Activated effector memory CD4-positive, alpha-beta T cell treated with Interleukin-2 at 50 U/mL for 16 hours (primary cell): ENCODE data around the gene PLD6.
"Not testable (repeated sequence)": the region's sequence is repeated elsewhere in the genome, so short reads cannot be mapped to it uniquely, and the experiment has no call there.

ENCODE experiments used
- DNase-seq: peaks from one replicate; pipeline ENCODE4 v3.0.0-alpha.2; 2020

The PLD6 gene

GRCh38 chr17:17196776-17197175 lies 9.4 kb downstream of the PLD6 start:
- DNase-seq = no peak

- DNase-seq = not testable (repeated sequence)
Observed at GRCh38 chr17:17195466-17195865, 10.7 kb downstream of the PLD6 start.

- no peak for DNase-seq
Observed at GRCh38 chr17:17191961-17192381, 14.2 kb downstream of the PLD6 start.

- no peak for DNase-seq
Observed at GRCh38 chr17:17191346-17191792, 14.8 kb downstream of the PLD6 start.

GRCh38 chr17:17190188-17190587 lies 15.9 kb downstream of the PLD6 start:
- DNase-seq = no peak

GRCh38 chr17:17189559-17189958 lies 16.6 kb downstream of the PLD6 start:
- no peak for DNase-seq

- no peak for DNase-seq
Observed at GRCh38 chr17:17188586-17188985, 17.5 kb downstream of the PLD6 start.

- DNase-seq = no peak
Observed at GRCh38 chr17:17186551-17187505, 19.3 kb downstream of the PLD6 start.

GRCh38 chr17:17186051-17186450 lies 20.1 kb downstream of the PLD6 start:
- no peak for DNase-seq

- DNase-seq = peak; percentile 38
Observed at GRCh38 chr17:17184985-17185757, 21.0 kb downstream of the PLD6 start.

- DNase-seq = no peak
Observed at GRCh38 chr17:17183744-17184143, 22.4 kb downstream of the PLD6 start.

- DNase-seq = no peak
Observed at GRCh38 chr17:17182598-17183136, 23.5 kb downstream of the PLD6 start.

GRCh38 chr17:17181666-17182597 lies 24.2 kb downstream of the PLD6 start:
- DNase-seq = no peak

- no peak for DNase-seq
Observed at GRCh38 chr17:17180741-17181525, 25.2 kb downstream of the PLD6 start.

- peak; percentile 29 for DNase-seq
Observed at GRCh38 chr17:17180141-17180603, 26.0 kb downstream of the PLD6 start.

GRCh38 chr17:17179371-17179827 lies 26.7 kb downstream of the PLD6 start:
- peak; percentile 40 for DNase-seq

GRCh38 chr17:17177176-17177575 lies 29.0 kb downstream of the PLD6 start:
- no peak for DNase-seq

GRCh38 chr17:17176341-17176740 lies 29.8 kb downstream of the PLD6 start:
- no peak for DNase-seq

- DNase-seq = no peak
Observed at GRCh38 chr17:17175917-17176316, 30.2 kb downstream of the PLD6 start.

GRCh38 chr17:17175340-17175739 lies 30.8 kb downstream of the PLD6 start:
- DNase-seq = no peak

GRCh38 chr17:17173921-17174320 lies 32.2 kb downstream of the PLD6 start:
- no peak for DNase-seq
